ENCODE data around the gene SLC12A8.

DNA sequence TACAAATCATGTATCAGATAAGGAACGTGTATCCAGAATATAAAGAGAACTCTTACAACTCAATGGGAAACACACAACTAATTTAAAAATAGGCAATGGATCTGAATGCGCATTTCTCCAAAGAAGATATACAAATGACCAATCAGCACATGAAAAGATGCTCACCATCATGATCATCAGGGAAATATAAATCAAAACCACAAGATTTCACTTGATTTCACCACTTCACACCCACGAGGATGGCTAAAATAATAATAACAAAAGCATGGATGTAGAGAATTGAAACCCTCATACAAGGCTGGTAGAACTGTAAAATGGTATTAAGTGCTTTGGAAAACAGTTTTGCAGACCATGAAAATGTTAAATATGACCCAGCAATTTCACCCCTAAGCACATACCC, 26.7 kb upstream of the SLC12A8 start:
- TF ChIP-seq, protein P1, sequence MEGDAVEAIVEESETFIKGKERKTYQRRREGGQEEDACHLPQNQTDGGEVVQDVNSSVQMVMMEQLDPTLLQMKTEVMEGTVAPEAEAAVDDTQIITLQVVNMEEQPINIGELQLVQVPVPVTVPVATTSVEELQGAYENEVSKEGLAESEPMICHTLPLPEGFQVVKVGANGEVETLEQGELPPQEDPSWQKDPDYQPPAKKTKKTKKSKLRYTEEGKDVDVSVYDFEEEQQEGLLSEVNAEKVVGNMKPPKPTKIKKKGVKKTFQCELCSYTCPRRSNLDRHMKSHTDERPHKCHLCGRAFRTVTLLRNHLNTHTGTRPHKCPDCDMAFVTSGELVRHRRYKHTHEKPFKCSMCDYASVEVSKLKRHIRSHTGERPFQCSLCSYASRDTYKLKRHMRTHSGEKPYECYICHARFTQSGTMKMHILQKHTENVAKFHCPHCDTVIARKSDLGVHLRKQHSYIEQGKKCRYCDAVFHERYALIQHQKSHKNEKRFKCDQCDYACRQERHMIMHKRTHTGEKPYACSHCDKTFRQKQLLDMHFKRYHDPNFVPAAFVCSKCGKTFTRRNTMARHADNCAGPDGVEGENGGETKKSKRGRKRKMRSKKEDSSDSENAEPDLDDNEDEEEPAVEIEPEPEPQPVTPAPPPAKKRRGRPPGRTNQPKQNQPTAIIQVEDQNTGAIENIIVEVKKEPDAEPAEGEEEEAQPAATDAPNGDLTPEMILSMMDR (IDR thresholded peaks at IDR 0.05), result no peak
- TF ChIP-seq POLR2A (IDR thresholded peaks at IDR 0.05), result no peak

Measured in stomach (tissue), 4 donors.